HG03103 (cell line): ENCODE results near the gene PAIP2B.
A peak's percentile ranks its signal among the peaks of the same experiment; 100 is the strongest.

Experiments
- ATAC-seq: cut with Tn5 transposase; IDR thresholded peaks from one replicate; pipeline ENCODE4 v1.9.1; 2021; ENCODE audit warnings: low read depth; ENCODE audit not compliant: unreplicated experiment

Gene PAIP2B

DNA sequence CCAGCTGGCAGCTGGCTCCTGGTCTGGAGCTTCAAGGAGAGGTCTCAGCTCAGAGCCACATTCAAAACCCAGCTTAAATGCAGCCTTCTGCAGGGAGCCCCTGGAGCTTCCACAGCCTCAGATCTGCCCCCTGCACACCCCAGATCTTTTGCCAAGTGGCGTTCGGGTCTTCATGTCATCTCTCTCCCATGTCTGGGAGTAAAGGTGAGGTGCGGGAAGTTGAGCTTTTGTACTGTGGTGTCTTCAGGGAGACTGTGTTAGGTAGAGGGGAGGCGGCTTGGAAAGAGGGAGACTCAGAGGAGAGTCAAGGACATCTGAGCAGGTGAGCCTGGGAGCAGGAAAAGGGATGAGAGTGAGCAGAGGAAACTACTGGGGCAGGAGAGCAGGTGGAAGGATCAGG, 71.1 kb downstream of the PAIP2B start:
- no peak for ATAC-seq

DNA sequence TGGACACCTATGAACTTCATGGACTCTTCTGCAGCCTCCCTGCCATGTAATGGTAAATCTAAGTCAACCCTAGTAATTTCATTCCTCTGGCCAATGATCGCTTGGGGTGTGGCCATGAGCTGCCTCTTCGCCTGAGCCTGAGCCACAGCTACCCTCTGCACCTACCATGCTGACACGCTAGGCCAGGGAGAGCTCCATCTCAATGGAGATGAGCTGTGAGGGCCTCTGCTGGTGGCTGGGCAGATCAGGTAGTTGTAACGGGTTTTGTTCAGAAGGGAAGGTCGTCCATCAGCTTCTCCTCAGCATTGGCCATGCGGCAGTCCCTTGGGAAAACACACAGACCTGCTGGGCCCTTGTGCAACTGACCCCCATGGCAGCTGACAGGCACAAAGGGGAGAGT, 72.1 kb downstream of the PAIP2B start:
- peak; percentile 74 for ATAC-seq

DNA sequence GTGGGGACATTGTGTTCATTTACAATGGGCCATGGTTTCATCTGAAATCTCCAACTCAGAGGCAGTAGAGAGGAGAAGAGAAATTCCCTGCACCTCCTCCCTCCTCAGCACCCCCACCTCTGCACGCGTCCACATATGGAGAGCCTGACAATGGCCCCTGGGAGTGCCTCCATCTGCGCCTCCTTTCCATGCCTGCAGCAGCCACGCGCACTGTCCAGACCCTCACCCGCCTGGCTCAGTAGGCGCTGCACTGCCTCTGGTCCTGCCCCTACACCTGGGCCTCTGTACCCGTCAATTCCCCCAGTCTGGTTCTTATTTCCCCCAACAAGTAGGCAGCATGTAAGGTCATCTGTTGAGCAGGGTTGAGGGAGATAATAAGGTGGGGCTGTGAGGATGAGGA, 72.6 kb downstream of the PAIP2B start:
- ATAC-seq = no peak

DNA sequence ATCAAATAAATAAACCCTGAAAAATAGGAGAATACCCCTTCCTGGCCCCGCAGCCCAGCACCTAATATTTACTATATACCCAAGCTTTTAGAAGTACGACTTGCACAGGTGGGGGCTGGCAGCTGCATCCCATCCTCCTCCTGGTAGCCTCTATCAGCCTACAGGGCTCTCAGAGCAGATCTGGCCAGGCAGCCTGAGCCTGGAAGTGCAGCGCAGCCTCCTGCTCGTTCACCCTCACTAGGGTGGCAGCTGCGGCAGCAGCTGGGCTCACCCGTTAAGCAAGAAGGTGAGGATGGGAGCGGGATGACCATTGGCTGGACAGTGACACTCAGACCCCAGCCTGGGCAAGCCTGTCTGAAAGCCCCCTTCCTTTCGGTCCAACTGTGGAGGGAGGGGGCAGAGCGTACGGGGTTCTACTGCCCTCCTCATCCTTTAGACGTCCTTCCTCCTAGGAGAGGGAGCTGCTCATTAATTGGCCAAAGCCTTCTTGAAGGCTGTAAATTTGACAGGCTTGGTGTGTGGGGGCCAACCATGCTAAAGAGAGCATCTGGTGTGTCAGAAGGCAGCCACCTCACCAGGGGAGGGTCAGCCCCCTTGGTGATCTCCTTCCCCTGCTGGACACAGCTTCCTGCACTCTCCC, 73.2 kb downstream of the PAIP2B start:
- no peak for ATAC-seq

DNA sequence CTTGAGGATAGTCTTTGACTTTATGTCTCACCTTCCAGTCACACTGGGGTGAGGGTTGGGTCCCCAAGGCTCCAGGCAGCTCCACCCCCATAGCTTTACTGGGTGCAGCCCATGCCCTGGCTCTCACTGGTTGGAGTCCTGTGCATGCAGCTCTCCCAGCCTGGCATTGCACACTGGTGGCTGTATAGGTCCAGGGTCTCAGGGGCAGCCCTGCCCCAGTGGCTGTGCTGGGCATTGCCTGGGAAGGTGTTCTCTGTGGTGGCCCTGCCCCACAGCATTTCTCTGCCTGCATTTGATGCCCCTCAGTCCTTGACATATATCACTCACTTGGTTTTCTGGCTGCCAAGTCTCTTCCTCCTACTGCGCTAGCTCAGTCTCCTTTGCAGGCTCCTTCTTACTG, 75.3 kb downstream of the PAIP2B start:
- ATAC-seq = no peak

DNA sequence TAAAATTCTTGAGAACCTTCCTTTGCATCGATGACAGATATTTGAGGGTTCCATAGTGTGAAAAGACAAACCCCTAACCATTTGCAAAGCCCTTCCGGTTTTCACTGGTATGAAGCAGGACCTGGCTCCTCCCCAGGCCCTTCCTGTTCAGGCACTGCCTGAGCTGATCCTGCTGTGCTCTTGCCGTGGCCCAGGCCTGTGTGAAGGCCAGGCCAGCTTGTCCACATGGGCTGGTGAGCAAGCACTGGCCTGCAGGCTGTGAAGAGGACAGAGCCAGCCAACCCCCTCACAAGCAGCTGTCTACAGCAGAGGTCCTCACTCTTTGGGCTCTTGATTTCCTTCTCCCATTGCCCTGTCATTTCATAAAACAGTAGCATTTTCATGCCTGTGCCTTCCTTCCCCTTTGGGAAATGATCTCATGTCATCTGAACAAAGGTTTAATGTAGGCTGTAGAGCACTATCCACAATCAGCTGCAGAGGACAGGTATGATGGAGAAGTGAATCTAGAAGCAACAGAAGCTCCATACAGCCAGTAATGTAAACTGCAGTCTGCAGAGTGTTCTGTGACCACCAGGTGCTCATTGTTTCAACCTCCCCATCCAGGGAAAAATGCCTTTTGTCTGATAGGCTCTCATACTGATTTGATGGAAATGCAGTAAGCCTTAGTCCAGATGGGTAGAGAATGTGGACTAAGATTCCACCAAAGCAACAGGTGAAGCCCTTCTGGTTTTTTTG, 76.7 kb downstream of the PAIP2B start:
- ATAC-seq = no peak

DNA sequence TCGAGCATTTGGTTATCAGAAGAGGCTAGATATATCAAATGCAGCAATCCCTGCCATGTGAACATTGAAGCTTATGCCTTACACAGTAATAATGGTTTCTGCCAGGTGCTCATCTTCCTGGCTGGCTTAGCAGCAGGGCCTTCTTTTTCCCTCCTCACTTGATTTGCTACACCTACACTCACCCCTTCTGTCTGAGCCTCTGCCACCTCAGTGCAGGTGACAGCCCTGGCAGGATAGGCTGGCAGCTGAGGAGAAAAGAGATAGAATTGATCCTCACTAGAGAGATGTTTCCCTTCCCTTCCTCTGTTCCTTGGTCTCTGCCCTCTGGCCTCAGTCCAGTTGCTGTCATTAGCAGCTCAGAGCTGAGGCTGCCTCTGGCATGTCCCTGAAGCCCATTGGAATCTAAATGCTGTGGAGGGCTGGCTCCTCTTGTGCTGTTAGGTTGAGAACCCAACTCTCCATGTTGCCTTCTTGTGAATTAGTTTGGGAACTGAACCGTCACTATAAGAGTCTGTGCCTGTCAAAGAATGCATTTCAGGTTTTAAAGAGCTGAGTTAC, 78.3 kb downstream of the PAIP2B start:
- ATAC-seq = no peak

DNA sequence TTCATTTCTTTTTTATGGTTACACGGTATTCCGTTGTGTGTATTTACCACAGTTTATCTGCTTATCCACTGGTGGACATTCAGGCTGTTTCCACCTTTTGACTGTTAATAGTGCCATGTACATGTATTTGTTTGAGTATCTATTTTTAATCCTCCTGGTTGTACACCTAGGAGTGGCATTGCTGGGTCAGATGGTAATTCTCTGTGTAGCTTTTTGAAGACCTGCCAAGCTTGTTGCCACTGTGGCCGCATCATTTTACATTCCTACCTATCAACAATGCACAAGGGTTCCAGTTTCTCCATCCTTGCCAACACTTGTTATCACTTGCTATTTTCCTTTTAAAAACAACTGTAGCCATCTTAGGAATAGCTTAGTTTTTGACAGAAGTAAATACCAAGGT, 83.1 kb downstream of the PAIP2B start:
- ATAC-seq = no peak

DNA sequence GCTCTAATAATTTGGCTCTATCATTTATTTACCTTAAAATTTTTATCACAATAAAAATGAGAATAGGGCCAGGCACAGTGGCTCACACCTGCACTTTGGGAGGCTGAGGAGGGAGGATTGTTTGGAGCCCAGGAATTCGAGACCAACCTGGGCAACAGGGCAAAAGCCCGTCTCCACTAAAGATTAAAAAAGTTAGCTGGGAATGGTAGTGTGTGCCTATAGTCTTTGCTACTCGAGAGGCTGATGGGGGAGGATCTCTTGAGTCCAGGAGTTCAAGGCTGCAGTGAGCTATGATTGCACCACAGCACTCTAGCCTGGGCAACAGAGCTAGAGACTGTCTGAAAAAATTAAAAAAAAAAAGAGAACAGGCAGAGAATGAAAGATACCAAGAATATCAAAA, 90.7 kb downstream of the PAIP2B start:
- no peak for ATAC-seq

DNA sequence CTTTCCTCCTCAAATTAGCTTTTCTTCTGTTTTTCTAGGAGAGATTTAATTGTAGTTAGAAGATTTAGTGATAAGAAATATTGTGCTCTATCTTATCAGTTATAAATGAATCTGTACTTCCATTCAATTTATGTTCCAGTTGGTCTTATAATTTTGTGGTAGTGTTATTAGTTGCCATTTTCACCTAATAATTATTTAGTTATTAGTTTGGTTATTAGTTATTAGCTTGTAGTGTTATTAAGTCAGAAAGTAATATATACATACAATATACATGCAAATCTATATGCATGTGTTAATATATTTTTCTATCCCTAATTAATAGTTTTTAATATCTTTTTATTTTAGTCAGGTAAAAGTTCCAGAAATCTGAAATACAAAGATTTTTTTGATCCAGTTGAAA, 93.3 kb downstream of the PAIP2B start:
- ATAC-seq = no peak
